Activated CD8-positive, alpha-beta T cell treated with anti-CD3 and anti-CD28 coated beads, Interleukin-2, amount 10 ng/mL, durations not matched to agents 7 days and 5 days (primary cell): ENCODE results near the gene LHFPL2. TPM values are rescaled to one million over a fixed set of nuclear protein-coding genes. Genes with fewer than 3 reads are reported as not detected.

Experiments
- ATAC-seq: fragments of 150-1000 bp; cut with Tn5 transposase; one replicate; pipeline ENCODE4 v1.10.0; 2021; ENCODE audit warnings: moderate library complexity
- CTCF ChIA-PET: fragments of 350-600 bp; sonication (Branson Sonifier 250); formaldehyde crosslinking; loops from one replicate; lab custom pipeline; 2021; ENCODE audit warnings: antibody characterized with exemption; lab: Charles Lee
- POLR2A ChIA-PET: fragments of 350-600 bp; sonication (Branson Sonifier 250); formaldehyde crosslinking; loops from one replicate; lab custom pipeline; 2021; ENCODE audit warnings: antibody characterized with exemption; lab: Charles Lee
- DNase-seq: peaks from one replicate; pipeline ENCODE4 v3.0.0-alpha.2; 2020
- H3K27ac Mint-ChIP-seq: one replicate; pipeline ENCODE4 v1.8.0; 2021; ENCODE audit warnings: mild to moderate bottlenecking, mixed read lengths
- H3K27me3 Mint-ChIP-seq: one replicate; pipeline ENCODE4 v1.8.0; 2021; ENCODE audit warnings: low read depth, mixed read lengths
- H3K36me3 Mint-ChIP-seq: one replicate; pipeline ENCODE4 v1.8.0; 2021; ENCODE audit warnings: low read depth, mixed read lengths
- H3K4me1 Mint-ChIP-seq: one replicate; pipeline ENCODE4 v1.8.0; 2021; ENCODE audit warnings: low read depth, mixed read lengths
- H3K4me3 Mint-ChIP-seq: one replicate; pipeline ENCODE4 v1.8.0; 2021; ENCODE audit warnings: mild to moderate bottlenecking, mixed read lengths
- H3K9me3 Mint-ChIP-seq: one replicate; pipeline ENCODE4 v1.8.0; 2022; ENCODE audit warnings: mixed read lengths; ENCODE audit not compliant: insufficient read depth
- total RNA-seq, 2 experiments: library from RNA; stranded (reverse); gene quantifications; one replicate each; pipeline ENCODE4 v1.2.3, GENCODE V29; 2021

LHFPL2 gene
- total RNA-seq, 2 experiments from 2014 or later = 0.34 TPM; not detected in 1

GRCh38 chr5:78533356-78533755 lies 115.2 kb downstream of the LHFPL2 start:
- Mint-ChIP-seq H3K27me3 (peaks cover 8% of the 10 kb centered on the region), H3K36me3 (no peaks in the 10 kb centered on the region), H3K4me1 (no peaks in the 10 kb centered on the region), H3K9me3 (no peaks in the 10 kb centered on the region), H3K4me3 (no peak overlapping the region), H3K27ac (no peak overlapping the region)
- ATAC-seq (no peak), DNase-seq (no peak)
- ChIA-PET CTCF (interaction anchor here (0.7 to 1.1 kb wide), 5 partner anchors 9 to 213 kb away, joined by 3 to 6 read pairs (median 5); no protein-coding TSS in a partner anchor), POLR2A (no interaction called here)

DNA sequence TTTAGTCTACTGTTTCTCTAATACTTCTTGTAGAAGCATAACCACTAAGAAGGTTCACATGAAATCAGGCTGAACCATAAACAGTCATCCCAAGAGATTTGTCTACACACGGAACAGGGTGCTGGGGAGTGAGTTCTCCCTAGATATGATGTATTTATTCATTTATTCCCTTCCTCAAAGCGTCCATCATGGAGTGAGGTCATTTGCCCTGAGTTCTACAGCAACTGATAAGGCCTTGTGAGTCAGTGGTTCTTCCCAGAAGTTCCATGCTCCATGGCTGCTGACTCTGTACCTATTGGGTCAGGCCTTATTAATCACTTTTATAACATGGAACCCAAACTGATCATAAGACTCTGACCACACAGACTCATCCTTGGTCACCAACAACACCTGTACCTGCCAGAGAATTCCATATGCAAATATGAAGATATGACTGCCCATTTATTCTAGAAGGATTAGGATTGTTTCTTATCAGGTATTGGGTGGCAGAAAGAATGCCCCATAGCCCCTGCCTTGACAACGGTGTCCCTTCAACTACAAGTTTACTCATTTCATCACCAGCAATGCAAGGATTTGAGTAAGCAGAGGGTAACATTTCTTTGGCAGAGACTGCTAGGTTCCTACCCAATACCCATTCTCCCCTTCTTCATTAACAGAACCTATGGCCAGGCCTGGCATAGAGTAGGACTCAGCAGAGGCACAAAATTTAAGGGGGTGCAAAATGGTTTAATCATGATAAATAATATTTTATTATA lies 118.1 kb downstream of the LHFPL2 start:
- H3K9me3 Mint-ChIP-seq = no peaks in the 10 kb centered on the region
- H3K27ac Mint-ChIP-seq = no peak overlapping the region
- H3K36me3 Mint-ChIP-seq = no peaks in the 10 kb centered on the region
- no peak overlapping the region for H3K4me3 Mint-ChIP-seq
- ChIA-PET CTCF (no interaction called here), POLR2A (no interaction called here)
- DNase-seq (no peak), ATAC-seq (no peak)
- H3K27me3 Mint-ChIP-seq = peaks cover 16% of the 10 kb centered on the region
- no peaks in the 10 kb centered on the region for H3K4me1 Mint-ChIP-seq

DNA sequence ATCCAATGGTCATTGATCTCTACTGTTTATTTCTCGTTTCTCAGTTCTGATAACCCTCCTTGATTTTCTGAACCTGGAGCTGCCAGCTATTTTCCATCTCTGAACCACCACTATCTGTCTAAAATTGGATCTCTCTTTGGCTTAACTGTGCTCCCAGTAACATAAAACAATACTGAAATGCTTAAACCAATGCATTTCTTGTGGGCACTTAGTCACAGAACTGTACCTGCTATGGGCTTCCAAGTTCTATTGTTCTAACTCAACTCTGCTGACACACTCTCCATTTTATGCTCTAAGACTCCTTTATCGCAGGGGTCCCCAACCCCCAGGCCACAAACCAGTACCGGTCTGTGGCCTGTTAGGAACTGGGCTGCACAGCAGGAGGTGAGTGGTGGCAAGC lies 120.6 kb downstream of the LHFPL2 start:
- DNase-seq (no peak), ATAC-seq (no peak)
- H3K4me3 Mint-ChIP-seq = no peak overlapping the region
- no peaks in the 10 kb centered on the region for H3K36me3 Mint-ChIP-seq
- POLR2A ChIA-PET = no interaction called here
- H3K9me3 Mint-ChIP-seq = no peaks in the 10 kb centered on the region
- H3K27me3 Mint-ChIP-seq = peaks cover 20% of the 10 kb centered on the region
- no peak overlapping the region for H3K27ac Mint-ChIP-seq
- CTCF ChIA-PET = no interaction called here
- H3K4me1 Mint-ChIP-seq = no peaks in the 10 kb centered on the region

GRCh38 chr5:78527054-78527859 lies 121.3 kb downstream of the LHFPL2 start:
- H3K36me3 Mint-ChIP-seq = no peaks in the 10 kb centered on the region
- no peak for ATAC-seq
- no peaks in the 10 kb centered on the region for H3K9me3 Mint-ChIP-seq
- H3K4me3 Mint-ChIP-seq = no peak overlapping the region
- H3K27ac Mint-ChIP-seq = no peak overlapping the region
- DNase-seq = no peak
- CTCF ChIA-PET = no interaction called here
- peaks cover 23% of the 10 kb centered on the region for H3K27me3 Mint-ChIP-seq
- POLR2A ChIA-PET = no interaction called here
- no peaks in the 10 kb centered on the region for H3K4me1 Mint-ChIP-seq

- Mint-ChIP-seq H3K9me3 (no peaks in the 10 kb centered on the region), H3K27ac (no peak overlapping the region), H3K36me3 (no peaks in the 10 kb centered on the region), H3K4me1 (no peaks in the 10 kb centered on the region), H3K27me3 (peaks cover 23% of the 10 kb centered on the region), H3K4me3 (no peak overlapping the region)
- ChIA-PET CTCF (no interaction called here), POLR2A (no interaction called here)
- ATAC-seq = no peak
- no peak for DNase-seq
Measured at GRCh38 chr5:78526049-78526525, 122.5 kb downstream of the LHFPL2 start.

GRCh38 chr5:78523314-78524193 lies 125.0 kb downstream of the LHFPL2 start:
- no peak for ATAC-seq
- POLR2A ChIA-PET = no interaction called here
- no peak overlapping the region for H3K4me3 Mint-ChIP-seq
- H3K27ac Mint-ChIP-seq = no peak overlapping the region
- H3K27me3 Mint-ChIP-seq = peaks cover 22% of the 10 kb centered on the region
- H3K9me3 Mint-ChIP-seq = no peaks in the 10 kb centered on the region
- no peak for DNase-seq
- CTCF ChIA-PET = no interaction called here
- no peaks in the 10 kb centered on the region for H3K4me1 Mint-ChIP-seq
- H3K36me3 Mint-ChIP-seq = no peaks in the 10 kb centered on the region

DNA sequence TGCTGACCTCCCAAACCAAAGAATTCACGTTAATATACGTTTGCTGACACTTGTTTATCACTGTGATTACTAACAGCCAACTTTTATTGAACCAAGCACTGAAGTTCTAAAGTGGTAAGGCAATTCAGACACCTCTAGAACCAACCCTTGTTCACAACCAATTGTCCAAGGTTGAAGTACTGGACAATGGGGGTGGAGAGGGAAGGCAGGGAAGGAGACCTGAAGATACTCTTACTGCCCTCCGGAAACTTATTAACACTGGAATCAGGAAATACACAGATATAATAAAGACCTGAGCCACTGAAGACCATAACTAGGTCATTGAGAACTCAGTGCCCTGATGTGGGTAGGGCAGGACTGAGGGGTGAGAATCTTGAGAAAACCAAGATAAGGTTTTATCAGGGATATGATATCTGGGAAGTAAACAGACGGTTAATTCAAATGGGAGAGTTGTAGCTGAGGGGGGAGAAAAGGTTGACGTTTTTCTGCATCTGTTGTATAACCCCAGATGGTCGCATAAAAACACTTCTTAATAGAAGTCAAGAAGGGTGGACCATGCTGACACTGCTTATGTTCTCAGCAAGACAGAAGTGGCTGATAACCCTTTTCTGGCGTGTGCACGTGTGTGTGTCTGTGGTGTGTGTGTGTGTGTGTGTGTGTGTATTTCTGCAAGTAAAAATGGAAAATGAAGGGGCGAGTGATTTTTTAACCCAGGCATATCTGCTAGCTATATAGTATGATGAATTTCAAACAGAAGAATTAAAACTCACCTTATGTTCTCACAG lies 125.9 kb downstream of the LHFPL2 start:
- H3K9me3 Mint-ChIP-seq = no peaks in the 10 kb centered on the region
- POLR2A ChIA-PET = no interaction called here
- H3K27ac Mint-ChIP-seq = no peak overlapping the region
- no peak for ATAC-seq
- H3K27me3 Mint-ChIP-seq = peaks cover 17% of the 10 kb centered on the region
- CTCF ChIA-PET = no interaction called here
- no peaks in the 10 kb centered on the region for H3K4me1 Mint-ChIP-seq
- no peaks in the 10 kb centered on the region for H3K36me3 Mint-ChIP-seq
- H3K4me3 Mint-ChIP-seq = no peak overlapping the region
- no peak for DNase-seq

GRCh38 chr5:78521455-78521854 lies 127.1 kb downstream of the LHFPL2 start:
- Mint-ChIP-seq H3K27ac (no peak overlapping the region), H3K36me3 (no peaks in the 10 kb centered on the region), H3K9me3 (no peaks in the 10 kb centered on the region), H3K4me3 (no peak overlapping the region), H3K27me3 (peaks cover 22% of the 10 kb centered on the region), H3K4me1 (no peaks in the 10 kb centered on the region)
- ChIA-PET CTCF (no interaction called here), POLR2A (no interaction called here)
- ATAC-seq (no peak), DNase-seq (no peak)

GRCh38 chr5:78519198-78519941 lies 129.2 kb downstream of the LHFPL2 start:
- Mint-ChIP-seq H3K36me3 (no peaks in the 10 kb centered on the region), H3K27me3 (peaks cover 32% of the 10 kb centered on the region), H3K9me3 (no peaks in the 10 kb centered on the region), H3K4me3 (no peak overlapping the region), H3K4me1 (no peaks in the 10 kb centered on the region), H3K27ac (no peak overlapping the region)
- POLR2A ChIA-PET = no interaction called here
- ATAC-seq (no peak), DNase-seq (no peak)
- CTCF ChIA-PET = no interaction called here

DNA sequence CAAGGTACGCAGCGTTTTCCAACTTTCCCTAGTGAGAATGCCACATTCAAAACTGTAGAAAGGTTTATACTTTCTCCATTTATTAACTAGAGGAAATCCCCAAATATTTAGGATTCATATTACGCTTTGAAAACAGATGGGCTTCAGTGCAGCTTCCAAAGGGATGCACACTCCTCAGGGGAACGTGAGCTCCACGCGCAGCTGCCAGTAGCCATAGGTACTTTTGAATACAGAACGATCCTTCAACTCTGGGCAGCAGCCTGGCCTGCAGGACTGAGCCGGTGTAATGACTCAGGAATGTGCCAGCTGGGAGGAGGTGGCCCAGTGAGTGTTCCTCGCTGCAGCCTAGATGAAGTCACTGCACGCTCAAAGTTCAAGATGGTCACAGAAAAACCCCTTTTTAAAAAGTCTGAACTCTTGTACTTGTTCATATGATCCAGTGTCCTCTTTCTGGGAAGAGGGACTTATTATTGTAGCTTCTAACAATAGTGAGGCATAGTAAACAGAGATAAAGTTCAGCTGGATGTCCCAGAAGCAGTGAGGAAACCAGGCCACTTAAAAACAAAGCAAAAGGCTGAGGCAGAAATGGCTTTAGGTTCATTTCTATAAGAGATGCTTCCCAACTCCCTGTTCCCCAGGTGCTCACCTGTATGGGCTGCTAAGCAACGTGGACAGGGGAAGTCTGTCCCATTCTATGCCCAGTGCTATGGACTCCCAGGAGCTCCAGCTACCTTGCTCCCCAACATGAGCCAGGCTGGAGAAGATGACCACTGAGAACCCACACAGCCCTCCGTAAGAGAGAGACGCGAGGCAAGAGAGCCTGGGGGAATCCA lies 130.0 kb downstream of the LHFPL2 start:
- DNase-seq (no peak), ATAC-seq (no peak)
- no peak overlapping the region for H3K27ac Mint-ChIP-seq
- H3K36me3 Mint-ChIP-seq = no peaks in the 10 kb centered on the region
- no peaks in the 10 kb centered on the region for H3K4me1 Mint-ChIP-seq
- ChIA-PET POLR2A (no interaction called here), CTCF (no interaction called here)
- H3K9me3 Mint-ChIP-seq = no peaks in the 10 kb centered on the region
- H3K4me3 Mint-ChIP-seq = no peak overlapping the region
- peaks cover 32% of the 10 kb centered on the region for H3K27me3 Mint-ChIP-seq
